ES-I3 (cell line): ENCODE data around the gene SEC16A.
A peak's percentile ranks its signal among the peaks of the same experiment; 100 is the strongest.

Source experiments
- H3K36me3 ChIP-seq: 2 replicates; pipeline ENCODE4 v1.6.1; 2013; ENCODE audit warnings: mild to moderate bottlenecking, low read length, control low read depth, moderate library complexity; ENCODE audit not compliant: insufficient read depth
- H3K4me1 ChIP-seq: 2 replicates; pipeline ENCODE4 v1.6.1; 2013; ENCODE audit warnings: mild to moderate bottlenecking, control low read depth, low read length; ENCODE audit not compliant: insufficient read depth
- H3K9ac ChIP-seq: 2 replicates; pipeline ENCODE4 v1.6.1; 2013; ENCODE audit warnings: low read depth, mild to moderate bottlenecking, low read length, moderate library complexity
- H3K9me3 ChIP-seq: 2 replicates; pipeline ENCODE4 v1.6.1; 2013; ENCODE audit warnings: mild to moderate bottlenecking, low read length, moderate library complexity; ENCODE audit not compliant: control insufficient read depth, insufficient read depth

SEC16A gene

GRCh38 chr9:136442265-136442664, 40.6 kb downstream of the SEC16A start:
- peaks cover 26% of the 10 kb centered on the region for H3K36me3 ChIP-seq
- no peaks in the 10 kb centered on the region for H3K9me3 ChIP-seq
- no peak overlapping the region for H3K9ac ChIP-seq
- H3K4me1 ChIP-seq: peaks cover 4% of the 10 kb centered on the region; the same call in 1 of the 2 replicates

GRCh38 chr9:136441681-136442245, 41.1 kb downstream of the SEC16A start:
- Histone ChIP-seq H3K36me3 (peaks cover 26% of the 10 kb centered on the region), H3K9ac (no peak overlapping the region), H3K9me3 (no peaks in the 10 kb centered on the region), H3K4me1 (peaks cover 4% of the 10 kb centered on the region; the same call in 1 of the 2 replicates)

GRCh38 chr9:136441191-136441680, 41.6 kb downstream of the SEC16A start:
- Histone ChIP-seq H3K9me3 (no peaks in the 10 kb centered on the region), H3K9ac (no peak overlapping the region), H3K36me3 (peaks cover 26% of the 10 kb centered on the region), H3K4me1 (peaks cover 4% of the 10 kb centered on the region; the same call in 1 of the 2 replicates)

GRCh38 chr9:136439481-136440408, 43.1 kb downstream of the SEC16A start, which contains the start of gene INPP5E:
Gene INPP5E (minus strand): TSS chr9:136439845. CDS start chr9:136439419, 426 bp downstream.
- H3K4me1 ChIP-seq: peaks cover 4% of the 10 kb centered on the region; the same call in 1 of the 2 replicates
- H3K9me3 ChIP-seq: no peaks in the 10 kb centered on the region
- peak within 1 kb of the TSS; percentile 85 for H3K9ac ChIP-seq
- peaks cover 16% of the 10 kb centered on the region for H3K36me3 ChIP-seq

GRCh38 chr9:136438548-136439480, 44.0 kb downstream of the SEC16A start:
- H3K4me1 ChIP-seq: peaks cover 4% of the 10 kb centered on the region; the same call in 1 of the 2 replicates
- peak overlapping the region; percentile 85 for H3K9ac ChIP-seq
- no peaks in the 10 kb centered on the region for H3K9me3 ChIP-seq
- H3K36me3 ChIP-seq: peaks cover 7% of the 10 kb centered on the region; the same call in 1 of the 2 replicates

- no peaks in the 10 kb centered on the region for H3K9me3 ChIP-seq
- peaks cover 4% of the 10 kb centered on the region; the same call in 1 of the 2 replicates for H3K36me3 ChIP-seq
- H3K4me1 ChIP-seq: peaks cover 4% of the 10 kb centered on the region; the same call in 1 of the 2 replicates
- peak overlapping the region; percentile 85; the same call in 1 of the 2 replicates for H3K9ac ChIP-seq
Measured at GRCh38 chr9:136437839-136438547, 44.8 kb downstream of the SEC16A start.

- Histone ChIP-seq H3K36me3 (peaks cover 4% of the 10 kb centered on the region; the same call in 1 of the 2 replicates), H3K4me1 (peaks cover 4% of the 10 kb centered on the region; the same call in 1 of the 2 replicates), H3K9me3 (no peaks in the 10 kb centered on the region), H3K9ac (peak overlapping the region; percentile 85; the same call in 1 of the 2 replicates)
Measured at GRCh38 chr9:136437430-136437829, 45.4 kb downstream of the SEC16A start.

- Histone ChIP-seq H3K4me1 (peaks cover 4% of the 10 kb centered on the region; the same call in 1 of the 2 replicates), H3K9ac (no peak overlapping the region), H3K36me3 (peaks cover 2% of the 10 kb centered on the region; the same call in 1 of the 2 replicates), H3K9me3 (no peaks in the 10 kb centered on the region)
Measured at GRCh38 chr9:136436055-136436634, 46.7 kb downstream of the SEC16A start.

GRCh38 chr9:136434580-136435169, 48.2 kb downstream of the SEC16A start:
- Histone ChIP-seq H3K36me3 (no peaks in the 10 kb centered on the region), H3K9me3 (no peaks in the 10 kb centered on the region), H3K9ac (no peak overlapping the region), H3K4me1 (peaks cover 4% of the 10 kb centered on the region; the same call in 1 of the 2 replicates)

- H3K36me3 ChIP-seq: no peaks in the 10 kb centered on the region
- peaks cover 4% of the 10 kb centered on the region; the same call in 1 of the 2 replicates for H3K4me1 ChIP-seq
- no peaks in the 10 kb centered on the region for H3K9me3 ChIP-seq
- no peak overlapping the region for H3K9ac ChIP-seq
Measured at GRCh38 chr9:136433849-136434579, 48.8 kb downstream of the SEC16A start.

- no peak overlapping the region for H3K9ac ChIP-seq
- peaks cover 4% of the 10 kb centered on the region; the same call in 1 of the 2 replicates for H3K4me1 ChIP-seq
- H3K9me3 ChIP-seq: no peaks in the 10 kb centered on the region
- H3K36me3 ChIP-seq: no peaks in the 10 kb centered on the region; the same call in 1 of the 2 replicates
Measured at GRCh38 chr9:136433043-136433715, 49.7 kb downstream of the SEC16A start.
